ENCODE data around the gene ITIH5.
"Not testable (repeated sequence)": the region's sequence is repeated elsewhere in the genome, so short reads cannot be mapped to it uniquely, and the experiment has no call there.

The ITIH5 gene

DNA sequence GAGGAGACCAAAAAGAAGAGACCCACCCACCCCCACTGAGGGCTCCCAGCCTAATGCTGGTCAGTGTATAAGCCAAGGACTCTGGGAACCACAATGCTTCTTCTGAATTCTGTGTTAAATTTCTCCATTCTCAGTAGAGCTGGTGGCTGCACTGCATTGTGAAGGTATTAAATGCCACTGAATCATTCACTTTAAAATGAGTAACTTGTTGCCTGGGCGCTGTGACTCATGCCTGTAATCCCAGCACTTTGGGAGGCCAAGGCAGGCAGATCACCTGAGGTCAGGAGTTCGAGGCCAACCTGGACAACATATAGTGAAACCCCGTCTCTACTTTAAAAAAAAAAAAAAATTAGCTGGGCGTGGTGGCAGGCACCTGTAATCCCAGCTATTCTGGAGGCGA, 13.3 kb upstream of the ITIH5 start:
- not testable (repeated sequence) for H3K9ac ChIP-seq (ENCODE audit: low read depth, low read length); H3K4me1 ChIP-seq (ENCODE audit: control insufficient read depth, insufficient read depth, low read length); H3K9me3 ChIP-seq (replicated peaks; ENCODE audit: low read length); H3K4me3 ChIP-seq (ENCODE audit: low read length); H3K27me3 ChIP-seq (ENCODE audit: control insufficient read depth, insufficient read depth, low read length); H3K36me3 ChIP-seq (ENCODE audit: insufficient read depth, low read length); H3K4me2 ChIP-seq (ENCODE audit: low read length)

- Histone ChIP-seq H3K9ac (ENCODE audit: low read depth, low read length) (no peak overlapping the region), H3K36me3 (ENCODE audit: insufficient read depth, low read length) (no peaks in the 10 kb centered on the region), H3K4me1 (ENCODE audit: control insufficient read depth, insufficient read depth, low read length) (no peaks in the 10 kb centered on the region)
These were observed 12.5 kb upstream of the ITIH5 start for GRCh38 chr10:7679256-7679655.

GRCh38 chr10:7672341-7673134, 5.8 kb upstream of the ITIH5 start:
- Histone ChIP-seq H3K9me3 (replicated peaks; ENCODE audit: low read length) (no peaks in the 10 kb centered on the region), H3K4me3 (ENCODE audit: low read length) (no peak overlapping the region), H3K36me3 (ENCODE audit: insufficient read depth, low read length) (no peaks in the 10 kb centered on the region), H3K9ac (ENCODE audit: low read depth, low read length) (no peak overlapping the region), H3K27me3 (ENCODE audit: control insufficient read depth, insufficient read depth, low read length) (peaks cover 15% of the 10 kb centered on the region), H3K4me1 (ENCODE audit: control insufficient read depth, insufficient read depth, low read length) (no peaks in the 10 kb centered on the region), H3K4me2 (ENCODE audit: low read length) (no peak overlapping the region)

More at GRCh38 chr10:7679256-7679655, 12.5 kb upstream of the ITIH5 start:
- no peak overlapping the region for H3K4me2 ChIP-seq (ENCODE audit: low read length)
- H3K4me3 ChIP-seq (ENCODE audit: low read length) = no peak overlapping the region
- H3K27me3 ChIP-seq (ENCODE audit: control insufficient read depth, insufficient read depth, low read length) = peaks cover 5% of the 10 kb centered on the region
- H3K9me3 ChIP-seq (replicated peaks; ENCODE audit: low read length) = no peaks in the 10 kb centered on the region

GRCh38 chr10:7670157-7670556, 3.4 kb upstream of the ITIH5 start:
- H3K4me1 ChIP-seq (ENCODE audit: control insufficient read depth, insufficient read depth, low read length) = no peaks in the 10 kb centered on the region
- H3K27me3 ChIP-seq (ENCODE audit: control insufficient read depth, insufficient read depth, low read length) = peaks cover 25% of the 10 kb centered on the region
- no peaks in the 10 kb centered on the region for H3K9me3 ChIP-seq (replicated peaks; ENCODE audit: low read length)
- no peak overlapping the region for H3K4me2 ChIP-seq (ENCODE audit: low read length)
- no peak overlapping the region for H3K9ac ChIP-seq (ENCODE audit: low read depth, low read length)
- H3K4me3 ChIP-seq (ENCODE audit: low read length) = no peak overlapping the region
- no peaks in the 10 kb centered on the region for H3K36me3 ChIP-seq (ENCODE audit: insufficient read depth, low read length)

- Histone ChIP-seq H3K4me1 (ENCODE audit: control insufficient read depth, insufficient read depth, low read length) (no peaks in the 10 kb centered on the region), H3K36me3 (ENCODE audit: insufficient read depth, low read length) (no peaks in the 10 kb centered on the region), H3K9ac (ENCODE audit: low read depth, low read length) (no peak overlapping the region), H3K4me2 (ENCODE audit: low read length) (no peak overlapping the region), H3K27me3 (ENCODE audit: control insufficient read depth, insufficient read depth, low read length) (peaks cover 38% of the 10 kb centered on the region), H3K9me3 (replicated peaks; ENCODE audit: low read length) (no peaks in the 10 kb centered on the region), H3K4me3 (ENCODE audit: low read length) (no peak overlapping the region)
These were observed 736 bp upstream of the ITIH5 start for GRCh38 chr10:7667262-7668141.

DNA sequence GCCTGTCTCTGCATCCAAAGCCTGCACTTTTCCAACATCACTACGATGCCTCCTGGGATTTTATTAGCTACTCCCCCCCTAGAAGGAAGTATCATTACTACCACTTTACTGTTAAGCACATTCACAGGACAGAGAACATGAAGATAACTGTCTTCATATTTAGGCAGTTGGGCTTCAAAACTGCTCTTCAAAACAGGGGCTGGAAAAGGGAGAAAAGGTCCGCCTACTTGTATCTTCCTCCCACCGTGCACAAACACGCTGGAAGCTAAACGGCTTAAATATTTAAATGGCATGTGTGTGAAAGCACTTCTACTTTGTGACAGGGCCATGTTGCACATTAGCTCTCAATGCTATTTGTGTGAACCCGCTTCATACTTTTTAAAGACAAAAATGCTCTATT, 999 bp downstream of the ITIH5 start:
- Histone ChIP-seq H3K4me2 (ENCODE audit: low read length) (no peak overlapping the region), H3K9ac (ENCODE audit: low read depth, low read length) (no peak overlapping the region), H3K27me3 (ENCODE audit: control insufficient read depth, insufficient read depth, low read length) (peaks cover 38% of the 10 kb centered on the region)

GRCh38 chr10:7664707-7665106, 2.1 kb downstream of the ITIH5 start:
- Histone ChIP-seq H3K9me3 (replicated peaks; ENCODE audit: low read length) (no peaks in the 10 kb centered on the region), H3K4me1 (ENCODE audit: control insufficient read depth, insufficient read depth, low read length) (no peaks in the 10 kb centered on the region), H3K36me3 (ENCODE audit: insufficient read depth, low read length) (no peaks in the 10 kb centered on the region), H3K9ac (ENCODE audit: low read depth, low read length) (no peak overlapping the region), H3K4me3 (ENCODE audit: low read length) (no peak overlapping the region), H3K4me2 (ENCODE audit: low read length) (no peak overlapping the region), H3K27me3 (ENCODE audit: control insufficient read depth, insufficient read depth, low read length) (peaks cover 38% of the 10 kb centered on the region)

More for the DNA sequence above, 999 bp downstream of the ITIH5 start:
- H3K9me3 ChIP-seq (replicated peaks; ENCODE audit: low read length) = no peaks in the 10 kb centered on the region
- H3K36me3 ChIP-seq (ENCODE audit: insufficient read depth, low read length) = no peaks in the 10 kb centered on the region
- H3K4me1 ChIP-seq (ENCODE audit: control insufficient read depth, insufficient read depth, low read length) = no peaks in the 10 kb centered on the region
- no peak overlapping the region for H3K4me3 ChIP-seq (ENCODE audit: low read length)

DNA sequence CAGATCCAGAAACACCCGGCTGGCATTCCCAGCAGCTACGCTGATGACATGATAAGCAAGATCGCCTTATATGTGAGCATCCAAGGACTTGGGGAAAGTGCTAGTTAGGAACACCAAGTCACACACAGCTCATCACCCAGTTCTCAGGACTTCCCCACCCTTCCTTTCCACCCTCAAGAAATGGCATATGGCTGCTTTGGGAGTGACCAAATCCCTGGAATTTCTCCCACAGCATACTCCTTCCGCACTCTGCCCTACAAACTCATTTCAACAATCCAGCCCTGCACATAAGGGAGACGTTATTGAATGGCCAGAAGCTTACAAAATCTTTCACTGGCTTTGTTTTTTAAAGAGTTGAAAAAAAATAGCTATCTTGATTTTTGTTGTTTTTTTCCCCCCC, 4.2 kb downstream of the ITIH5 start:
- Histone ChIP-seq H3K36me3 (ENCODE audit: insufficient read depth, low read length) (no peaks in the 10 kb centered on the region), H3K9ac (ENCODE audit: low read depth, low read length) (no peak overlapping the region), H3K27me3 (ENCODE audit: control insufficient read depth, insufficient read depth, low read length) (peaks cover 33% of the 10 kb centered on the region), H3K4me1 (ENCODE audit: control insufficient read depth, insufficient read depth, low read length) (no peaks in the 10 kb centered on the region), H3K4me3 (ENCODE audit: low read length) (no peak overlapping the region), H3K9me3 (replicated peaks; ENCODE audit: low read length) (no peaks in the 10 kb centered on the region), H3K4me2 (ENCODE audit: low read length) (no peak overlapping the region)

DNA sequence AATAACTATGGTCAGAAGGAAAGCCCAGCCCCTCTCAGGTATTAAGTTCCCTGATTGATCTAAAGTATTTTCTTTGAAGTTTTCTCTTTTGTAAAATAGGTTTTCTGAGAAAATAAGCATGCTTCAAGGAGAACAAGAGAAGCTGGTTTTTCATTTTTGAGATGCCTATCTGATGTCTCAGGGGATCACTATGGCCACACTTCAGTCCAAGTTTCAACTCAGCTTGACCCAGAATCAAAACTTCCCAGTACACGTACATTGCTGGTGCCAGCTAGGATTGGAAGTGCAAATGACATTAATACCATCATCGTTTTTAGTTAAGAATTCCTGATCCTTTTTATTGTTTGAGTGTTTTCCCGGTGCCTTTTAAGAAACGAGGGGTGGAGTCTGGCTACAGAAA, 7.2 kb downstream of the ITIH5 start:
- Histone ChIP-seq H3K9ac (ENCODE audit: low read depth, low read length) (no peak overlapping the region), H3K4me2 (ENCODE audit: low read length) (no peak overlapping the region), H3K4me3 (ENCODE audit: low read length) (no peak overlapping the region), H3K4me1 (ENCODE audit: control insufficient read depth, insufficient read depth, low read length) (no peaks in the 10 kb centered on the region), H3K9me3 (replicated peaks; ENCODE audit: low read length) (no peaks in the 10 kb centered on the region), H3K27me3 (ENCODE audit: control insufficient read depth, insufficient read depth, low read length) (peaks cover 26% of the 10 kb centered on the region), H3K36me3 (ENCODE audit: insufficient read depth, low read length) (no peaks in the 10 kb centered on the region)

- Histone ChIP-seq H3K9me3 (replicated peaks; ENCODE audit: low read length) (no peaks in the 10 kb centered on the region), H3K36me3 (ENCODE audit: insufficient read depth, low read length) (no peaks in the 10 kb centered on the region), H3K4me3 (ENCODE audit: low read length) (no peak overlapping the region), H3K4me1 (ENCODE audit: control insufficient read depth, insufficient read depth, low read length) (no peaks in the 10 kb centered on the region), H3K27me3 (ENCODE audit: control insufficient read depth, insufficient read depth, low read length) (peaks cover 24% of the 10 kb centered on the region), H3K9ac (ENCODE audit: low read depth, low read length) (no peak overlapping the region), H3K4me2 (ENCODE audit: low read length) (no peak overlapping the region)
These were observed 9.2 kb downstream of the ITIH5 start for GRCh38 chr10:7657552-7657951.

GRCh38 chr10:7657079-7657478, 9.7 kb downstream of the ITIH5 start:
- peaks cover 27% of the 10 kb centered on the region for H3K27me3 ChIP-seq (ENCODE audit: control insufficient read depth, insufficient read depth, low read length)

More at GRCh38 chr10:7657079-7657478, 9.7 kb downstream of the ITIH5 start:
- H3K9me3 ChIP-seq (replicated peaks; ENCODE audit: low read length); H3K4me2 ChIP-seq (ENCODE audit: low read length); H3K36me3 ChIP-seq (ENCODE audit: insufficient read depth, low read length); H3K4me3 ChIP-seq (ENCODE audit: low read length); H3K4me1 ChIP-seq (ENCODE audit: control insufficient read depth, insufficient read depth, low read length); H3K9ac ChIP-seq (ENCODE audit: low read depth, low read length): not testable (repeated sequence)
